MM.1S (cell line): Measurements from ENCODE around the gene PPA1.

Experiments
- CTCF ChIP-seq: fragments of 300-600 bp; sonication (generic); IDR thresholded peaks from 2 replicates; pipeline ENCODE4 v1.5.1; 2016; ENCODE audit warnings: antibody characterized with exemption, low read length, mixed read lengths
- EZH2 ChIP-seq: fragments of 300-600 bp; sonication (generic); optimal IDR thresholded peaks from 2 replicates; pipeline ENCODE3; 2017; ENCODE audit warnings: low read depth, mild to moderate bottlenecking, antibody characterized with exemption, low read length, mixed read lengths
- EZH2phosphoT487 ChIP-seq: fragments of 300-600 bp; sonication (generic); IDR thresholded peaks from 2 replicates; pipeline ENCODE4 v1.6.1; 2018; ENCODE audit warnings: antibody characterized with exemption, low read length

GRCh38 chr10:70228491-70228890 lies 4.7 kb downstream of the PPA1 start:
- TF ChIP-seq EZH2phosphoT487 (no peak), CTCF (no peak), EZH2 (no peak)
